Putamen (tissue), 1 donor: ENCODE measurements around the gene WDR48.
A peak's percentile ranks its signal among the peaks of the same experiment; 100 is the strongest.

ENCODE experiments used
- DNase-seq: peaks from one replicate; pipeline ENCODE4 v3.0.0-alpha.2; 2016; ENCODE audit warnings: low spot score

WDR48 gene

DNA sequence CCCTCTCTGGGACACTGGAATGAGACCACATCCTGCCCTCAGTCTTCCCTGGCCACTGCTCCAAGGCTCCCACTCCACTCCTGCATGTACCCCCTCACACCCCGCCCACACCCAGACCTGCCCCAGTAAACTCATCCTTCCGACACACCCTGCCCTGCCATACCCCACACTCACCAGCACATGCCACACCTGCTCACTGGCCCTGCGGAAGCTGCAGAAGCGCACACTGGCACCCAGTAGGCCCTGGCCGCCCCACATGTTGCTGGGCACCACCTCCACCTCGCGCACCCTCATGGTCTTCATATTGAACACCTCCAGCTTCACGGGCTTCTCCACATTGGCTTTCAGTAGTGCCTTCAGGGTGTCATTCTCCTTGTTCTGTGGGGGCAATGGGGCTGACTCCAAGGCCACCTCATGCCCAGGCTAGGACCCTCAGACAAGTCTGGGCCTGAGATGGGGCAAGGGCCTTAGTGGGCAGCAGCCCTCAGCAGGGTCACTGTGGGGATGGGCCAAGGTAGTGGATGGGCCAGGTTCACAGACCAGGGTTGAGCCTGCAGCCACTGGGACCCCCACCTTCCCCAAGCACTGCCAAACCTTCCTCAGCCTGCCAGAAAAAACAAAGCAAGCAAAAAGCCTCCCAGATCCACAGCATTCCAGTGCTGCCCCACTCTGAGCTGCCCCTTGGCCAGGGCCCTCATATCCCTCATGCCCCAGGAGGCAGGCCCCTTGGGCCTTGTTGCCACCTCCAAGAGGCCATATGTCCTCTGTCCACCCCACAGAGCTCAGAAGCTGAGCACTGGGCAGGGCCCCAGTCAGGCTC is 50.9 kb downstream of the WDR48 start:
- DNase-seq = no peak

DNA sequence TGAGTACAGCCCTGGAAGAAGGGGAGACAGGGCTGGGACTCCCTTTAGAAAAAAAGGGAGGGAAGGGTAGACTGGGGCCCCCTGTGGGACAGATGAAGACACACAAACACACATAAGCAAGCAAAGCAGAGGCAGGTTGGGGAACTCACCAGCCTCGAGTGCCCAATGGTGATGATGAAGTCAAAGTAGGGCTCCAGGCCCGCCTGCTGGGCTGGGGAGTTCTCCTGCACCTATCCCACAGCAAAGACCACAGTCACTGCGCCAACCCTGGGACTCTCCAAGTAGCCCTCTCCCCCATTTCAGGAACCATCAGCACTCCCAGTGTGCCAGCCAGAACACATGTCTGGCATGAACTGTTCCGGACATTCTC is 51.5 kb downstream of the WDR48 start:
- DNase-seq = no peak

DNA sequence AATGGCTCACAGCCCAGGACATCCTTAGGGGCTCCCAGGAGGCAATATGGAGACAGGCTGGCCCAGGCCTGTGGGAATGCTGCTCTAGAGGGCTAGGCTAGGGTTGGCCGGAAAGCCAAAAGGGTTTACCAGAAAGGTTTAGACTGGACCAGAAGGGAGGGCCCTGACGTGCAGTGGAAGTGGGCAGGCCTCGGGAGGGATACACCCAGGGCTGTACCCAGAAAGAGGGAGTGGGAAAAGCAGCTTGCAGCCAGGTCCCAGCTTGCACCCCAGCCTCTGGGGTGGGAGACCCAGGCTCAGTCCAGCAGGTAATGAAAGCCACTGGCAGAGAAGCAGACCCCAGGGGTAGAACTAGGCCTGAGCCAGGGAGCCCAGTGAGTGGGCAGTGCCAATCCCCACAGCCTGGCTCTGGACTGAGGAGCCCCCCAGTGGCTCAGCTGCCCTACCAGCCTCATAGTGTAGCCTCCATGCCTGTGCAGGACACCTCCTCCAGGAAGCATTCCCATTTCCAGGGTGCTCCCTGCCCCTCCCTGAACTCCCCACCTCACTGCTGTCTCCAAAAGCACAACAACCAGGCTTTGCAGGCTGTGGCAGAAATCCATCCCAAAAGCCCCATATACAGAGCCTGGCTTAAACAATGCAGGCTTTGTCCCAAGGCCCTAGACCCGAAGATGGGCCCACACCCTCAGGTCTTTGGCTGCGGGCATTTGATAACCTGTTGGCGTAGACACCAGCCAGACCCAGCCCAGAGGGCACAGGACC is 52.2 kb downstream of the WDR48 start:
- no peak for DNase-seq

DNA sequence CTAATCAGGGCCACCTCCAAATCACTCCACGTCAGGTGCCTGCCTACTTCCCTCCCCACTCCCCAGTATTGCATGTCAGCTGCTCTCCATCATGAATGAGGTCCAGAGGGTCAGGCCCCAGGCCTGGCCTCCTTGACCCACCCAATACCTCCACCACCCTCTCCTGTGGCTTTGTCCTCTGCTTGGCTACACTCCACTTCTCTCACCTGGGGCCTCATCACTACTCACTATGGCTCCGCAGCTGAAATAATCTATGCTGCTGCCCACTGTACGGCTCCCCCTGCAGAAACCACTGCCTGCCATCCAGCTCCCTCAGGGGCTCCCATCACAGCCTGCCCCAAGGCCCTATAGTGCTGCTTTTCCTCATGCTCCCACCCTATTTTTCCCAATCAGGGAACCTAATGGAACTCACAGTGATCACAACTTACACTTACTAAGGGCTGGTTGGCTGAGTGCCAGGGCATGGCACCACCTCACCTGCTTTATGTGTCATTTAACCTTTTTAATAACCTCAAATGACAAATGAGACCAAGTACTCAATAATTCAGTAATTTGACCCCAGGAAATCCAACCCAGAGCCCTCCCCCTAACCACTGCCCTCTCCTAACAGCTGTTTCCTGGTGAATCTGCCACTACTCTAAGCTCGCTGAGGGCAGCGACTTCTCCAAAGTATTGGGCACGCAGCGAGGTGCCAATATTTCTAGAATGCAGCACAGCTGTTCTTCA is 53.3 kb downstream of the WDR48 start:
- no peak for DNase-seq

DNA sequence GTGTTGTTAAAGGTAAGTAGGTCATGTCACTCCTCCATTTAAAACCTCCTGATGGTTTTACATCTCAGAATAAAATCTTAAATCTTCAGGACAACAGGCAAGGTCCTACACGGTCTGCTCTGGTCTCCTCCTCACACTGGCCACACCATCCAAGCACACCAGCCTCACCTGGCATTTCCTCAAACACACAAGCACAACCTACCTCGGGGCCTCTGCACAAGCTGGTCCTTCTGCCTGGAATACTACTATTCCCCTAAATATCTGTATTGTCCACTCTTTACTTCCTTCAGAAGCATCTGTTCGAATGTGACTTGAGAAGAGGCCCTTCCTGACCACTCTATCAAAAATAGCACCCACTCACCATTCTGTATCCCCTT is 53.9 kb downstream of the WDR48 start:
- no peak for DNase-seq

DNA sequence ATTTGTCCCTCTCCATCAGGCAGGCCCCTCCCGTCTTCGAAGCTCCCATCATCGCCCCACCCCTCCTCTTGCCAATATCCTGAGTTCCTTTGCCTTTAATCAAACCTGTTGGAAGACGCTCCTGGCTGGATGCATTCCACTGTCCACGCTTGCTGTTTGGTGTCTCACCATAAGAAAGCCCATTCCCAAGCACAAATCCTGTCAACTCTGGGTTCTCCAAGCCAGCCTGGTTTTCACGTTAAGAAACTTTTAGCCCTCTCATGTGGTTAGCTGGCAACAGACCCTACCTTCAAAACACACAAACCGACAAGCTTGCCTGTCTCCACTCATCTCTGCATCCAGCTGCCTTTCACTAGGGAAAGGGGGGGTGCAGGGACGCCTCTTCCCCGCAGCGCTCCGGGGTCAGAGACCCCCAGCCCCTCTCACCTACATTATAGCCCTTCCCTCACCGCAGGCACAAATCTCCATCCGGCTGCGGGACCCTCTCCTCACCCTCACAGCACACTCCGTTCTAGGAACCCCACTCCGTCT is 54.5 kb downstream of the WDR48 start:
- DNase-seq = no peak

DNA sequence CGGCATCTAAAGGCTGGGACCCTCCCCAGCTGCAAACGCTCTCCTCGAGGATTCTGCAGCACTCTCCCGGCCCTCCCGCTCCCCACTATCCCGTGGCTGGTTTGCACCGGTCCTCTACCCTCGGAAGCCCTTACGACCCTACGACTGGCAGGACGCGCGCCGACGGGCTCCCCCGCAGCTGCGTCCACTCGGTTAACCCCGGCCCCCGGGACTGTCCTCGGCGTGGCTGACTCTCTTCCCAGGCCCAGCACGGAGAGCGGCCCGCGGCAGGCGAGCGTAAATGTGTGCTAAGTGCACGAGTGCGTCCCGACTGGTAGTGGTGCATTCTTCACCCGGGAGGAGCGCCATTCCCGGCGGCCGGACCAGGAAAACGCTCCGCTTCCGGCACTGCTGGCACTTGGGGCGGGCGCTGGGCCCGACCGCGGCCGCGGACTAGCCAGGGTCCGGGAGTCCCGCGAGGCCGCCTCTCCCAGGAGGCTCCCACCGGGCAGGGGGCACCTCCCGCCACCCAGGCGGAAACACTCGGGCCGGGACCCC is 55.1 kb downstream of the WDR48 start:
- DNase-seq = peak; percentile 36

DNA sequence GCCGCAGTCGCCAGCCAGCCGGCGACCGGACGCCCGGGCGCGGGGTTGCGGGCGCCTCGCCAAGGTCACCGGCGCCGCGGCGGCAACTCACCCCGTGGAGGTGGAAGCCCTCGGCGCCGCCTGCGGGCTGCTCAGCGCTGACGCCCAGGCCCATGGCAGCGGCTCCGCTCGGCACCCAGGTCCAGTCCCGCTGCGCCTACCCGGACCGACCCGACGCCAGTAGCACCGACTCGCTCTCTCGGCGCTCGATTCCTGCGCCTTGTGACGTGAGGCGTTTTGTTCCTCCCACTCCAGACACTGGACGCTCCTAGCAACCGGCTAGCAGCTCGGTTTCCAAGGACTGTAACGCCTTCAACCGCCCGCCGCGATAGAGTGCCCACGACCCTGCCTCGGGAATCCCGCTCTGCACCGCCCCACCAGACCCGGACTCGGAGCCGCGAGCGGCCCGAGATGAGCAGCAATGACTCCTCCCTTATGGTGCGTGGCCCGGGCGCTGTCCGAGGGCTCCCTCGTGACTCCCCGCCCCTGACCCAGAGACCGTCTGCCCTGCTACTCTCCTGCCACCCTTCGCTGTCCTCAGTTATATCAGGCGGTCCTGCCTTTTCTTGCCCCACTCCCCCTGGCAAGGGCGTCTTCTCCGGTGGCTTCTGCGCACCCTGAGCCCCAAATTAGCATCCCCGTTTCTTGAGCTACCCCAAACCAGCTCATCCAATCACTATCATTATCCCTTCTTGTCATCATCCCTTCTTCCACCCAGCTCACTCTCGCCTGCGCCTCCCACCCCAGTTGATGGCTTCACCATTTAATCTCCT is 55.8 kb downstream of the WDR48 start, which contains the start of the genes GORASP1 and TTC21A:
Gene GORASP1 (minus strand): TSS at position 240 of the 812 bp plus-strand sequence. CDS start 86 bp downstream, at position 154.
Gene TTC21A (plus strand): TSS at position 293 of the 812 bp plus-strand sequence. CDS start 158 bp downstream, at position 451.
- DNase-seq = peak; percentile 91

DNA sequence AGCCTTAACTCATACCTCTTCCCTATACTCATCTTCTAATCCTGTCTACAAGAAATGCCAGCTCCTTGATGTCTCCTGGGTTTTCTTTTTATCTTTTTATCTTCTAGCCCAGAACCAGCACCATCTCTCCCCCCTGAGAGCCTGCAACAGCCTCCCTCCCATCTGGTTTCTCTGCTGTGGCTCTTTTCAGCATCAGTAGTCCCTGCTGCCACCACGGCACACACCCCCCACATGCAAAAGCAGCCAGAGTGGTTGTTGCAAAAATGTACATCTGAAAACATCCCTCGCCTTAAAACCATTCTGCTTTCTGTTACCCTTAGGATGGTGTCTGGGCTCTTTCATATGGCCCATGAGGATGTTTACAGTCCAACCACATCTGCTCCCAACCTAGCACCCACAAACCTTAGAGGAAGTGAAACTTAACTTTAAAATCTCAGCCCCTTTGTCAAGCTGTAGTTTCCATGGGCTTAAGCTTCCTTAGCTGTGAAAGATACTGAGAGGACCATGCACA is 56.4 kb downstream of the WDR48 start:
- DNase-seq = no peak

DNA sequence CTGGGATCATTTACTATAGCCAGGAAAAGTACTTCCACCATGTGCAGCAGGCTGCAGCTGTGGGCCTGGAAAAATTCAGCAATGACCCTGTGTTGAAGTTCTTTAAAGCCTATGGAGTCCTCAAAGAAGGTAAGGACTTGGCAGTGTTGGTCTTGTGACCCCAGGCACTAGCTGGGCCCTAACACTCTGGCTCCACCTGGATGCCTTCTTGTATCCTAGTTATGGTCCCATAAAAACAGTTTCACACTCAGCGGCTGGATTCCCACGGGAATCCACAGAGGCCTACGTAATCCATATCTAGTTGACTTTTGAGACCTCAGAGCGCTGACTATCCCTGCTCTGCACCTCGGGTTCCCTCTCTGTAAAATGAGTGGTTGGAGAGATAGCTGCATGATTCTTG is 57.3 kb downstream of the WDR48 start:
- no peak for DNase-seq

DNA sequence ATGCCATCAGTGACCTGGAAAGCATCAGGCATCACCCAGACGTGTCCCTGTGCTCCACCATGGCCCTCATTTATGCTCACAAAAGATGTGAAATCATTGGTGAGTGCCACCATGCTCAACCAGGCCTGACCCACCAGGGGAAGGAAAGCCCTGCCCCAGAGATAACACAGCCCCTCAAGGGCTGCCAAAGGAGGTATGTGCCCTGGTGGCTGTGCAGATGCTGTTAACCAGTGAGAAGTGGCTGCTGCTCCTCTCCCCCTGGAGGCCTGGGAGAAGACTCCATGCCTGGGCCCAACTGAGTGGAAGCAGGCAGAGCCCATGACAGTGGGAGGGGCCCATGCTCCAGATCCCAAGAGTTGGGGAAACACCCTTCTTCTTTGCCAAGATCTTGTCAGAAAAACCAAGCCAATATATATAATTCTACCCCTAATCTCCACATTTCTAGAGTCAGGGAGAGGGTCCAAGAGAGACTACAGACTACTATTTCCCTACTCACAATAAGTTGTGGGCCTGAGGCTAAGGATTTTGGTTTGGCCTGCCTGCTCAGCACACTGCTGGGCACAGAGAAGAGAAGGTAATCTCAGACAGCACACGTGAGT is 58.3 kb downstream of the WDR48 start:
- DNase-seq = no peak

DNA sequence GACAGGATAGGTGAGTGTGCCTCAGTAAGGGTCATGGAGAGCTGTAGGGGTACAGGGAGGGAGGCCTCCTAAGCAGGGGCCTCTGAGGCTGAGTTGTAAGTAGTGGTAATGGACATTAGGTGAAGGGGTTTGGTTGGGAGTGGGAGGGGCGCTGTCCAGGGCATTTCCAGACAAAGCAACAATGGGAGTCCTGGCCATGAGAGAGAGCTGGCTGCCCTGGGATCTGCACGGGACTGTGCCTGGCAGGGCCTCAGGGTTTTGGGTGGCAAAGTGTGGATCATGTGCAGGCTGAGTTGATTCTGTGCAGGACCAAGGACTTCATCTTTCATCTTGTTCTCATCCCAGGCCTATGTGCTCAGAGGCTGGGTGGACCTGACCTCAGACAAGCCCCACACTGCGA is 60.3 kb downstream of the WDR48 start:
- DNase-seq = no peak

DNA sequence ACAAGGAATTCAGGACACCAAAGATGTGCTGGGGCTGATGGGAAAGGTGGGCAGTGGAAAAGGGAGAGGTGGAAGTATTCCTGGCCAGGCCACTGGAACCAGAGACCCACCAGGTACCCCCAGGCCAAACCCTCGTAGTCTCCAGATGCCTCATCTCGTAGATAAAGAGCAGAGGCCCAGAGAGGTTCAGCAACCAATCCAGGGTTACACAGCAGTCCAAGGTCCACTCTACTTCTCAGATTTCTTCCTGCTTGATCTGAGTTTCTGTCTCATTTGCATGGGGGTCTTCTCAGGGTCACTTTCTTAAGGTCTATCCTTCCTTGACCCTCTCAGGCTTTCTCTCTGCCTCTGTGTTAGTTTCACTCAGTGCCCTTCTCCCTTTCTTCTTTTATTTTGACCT is 60.7 kb downstream of the WDR48 start:
- DNase-seq = no peak

DNA sequence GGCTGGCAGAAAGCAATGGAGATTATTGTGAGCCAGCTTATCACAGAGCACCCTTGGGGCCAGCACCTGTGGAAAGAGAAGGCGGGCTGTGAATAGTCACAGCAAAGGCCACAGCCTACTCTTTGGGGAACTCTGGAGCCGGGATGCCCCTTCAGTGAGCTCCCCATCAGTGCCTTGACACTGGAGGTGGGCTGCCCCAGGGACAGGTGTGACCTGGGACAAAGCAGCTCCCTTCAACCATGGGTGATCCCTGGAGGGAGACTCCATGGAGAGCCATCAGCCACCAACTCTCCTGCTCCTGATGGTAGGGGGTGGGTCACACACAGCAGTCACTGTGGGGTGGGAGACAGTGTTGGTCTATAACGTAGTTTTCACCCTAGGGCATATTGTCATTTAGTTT is 61.5 kb downstream of the WDR48 start:
- DNase-seq = no peak

DNA sequence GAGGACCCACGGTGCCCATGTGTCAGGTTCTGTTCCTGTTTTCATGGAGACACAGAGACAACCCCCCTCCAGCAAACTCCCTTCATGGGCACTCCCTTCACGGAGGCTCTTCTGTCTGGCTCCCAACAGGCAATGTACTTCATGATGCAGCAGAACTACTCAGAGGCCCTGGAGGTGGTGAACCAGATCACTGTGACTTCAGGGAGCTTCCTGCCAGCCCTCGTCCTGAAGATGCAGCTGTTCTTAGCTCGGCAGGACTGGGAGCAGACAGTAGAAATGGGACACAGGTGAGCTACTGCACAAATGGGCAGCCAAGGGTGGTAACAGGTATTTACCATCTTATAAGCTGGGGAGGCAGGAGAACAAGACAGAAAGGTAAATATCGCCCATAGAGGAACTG is 62.6 kb downstream of the WDR48 start:
- no peak for DNase-seq

DNA sequence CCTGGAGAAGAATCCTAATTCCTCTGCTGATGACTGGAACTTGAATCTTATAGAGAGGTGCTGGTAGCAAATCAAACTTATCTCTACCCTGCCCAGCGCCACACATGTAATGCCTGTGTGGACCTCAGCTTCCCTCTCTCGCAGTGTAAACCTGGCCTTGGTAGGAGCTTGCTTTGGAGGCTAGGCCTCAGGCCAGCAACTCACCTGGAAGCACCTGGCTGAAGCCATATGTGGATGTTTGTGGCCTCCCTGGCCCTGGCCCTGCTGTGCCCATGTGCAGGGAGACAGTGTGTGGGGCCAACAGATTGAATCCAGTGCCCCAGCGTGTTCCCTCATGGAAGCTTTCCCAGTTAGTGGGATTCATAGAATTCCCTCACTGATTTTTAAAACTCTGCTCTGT is 64.1 kb downstream of the WDR48 start:
- no peak for DNase-seq

DNA sequence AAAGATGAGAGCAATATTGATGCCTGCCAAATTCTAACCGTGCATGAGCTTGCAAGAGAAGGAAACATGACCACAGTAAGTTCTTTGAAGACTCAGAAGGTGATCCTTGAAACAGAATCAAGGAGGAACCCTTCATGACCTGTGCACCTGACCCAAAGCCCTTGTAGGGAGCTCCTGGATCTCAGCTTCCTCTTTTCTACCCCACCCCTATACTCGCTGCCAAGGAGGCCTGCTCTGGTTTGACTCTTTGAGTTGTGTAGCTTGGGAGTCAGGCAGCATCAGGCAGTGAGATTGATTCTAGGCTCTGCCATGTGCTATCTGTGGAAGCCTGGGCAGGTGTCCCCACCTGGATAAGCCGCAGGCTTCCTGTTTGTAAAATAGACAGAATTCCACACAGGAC is 66.3 kb downstream of the WDR48 start:
- no peak for DNase-seq

DNA sequence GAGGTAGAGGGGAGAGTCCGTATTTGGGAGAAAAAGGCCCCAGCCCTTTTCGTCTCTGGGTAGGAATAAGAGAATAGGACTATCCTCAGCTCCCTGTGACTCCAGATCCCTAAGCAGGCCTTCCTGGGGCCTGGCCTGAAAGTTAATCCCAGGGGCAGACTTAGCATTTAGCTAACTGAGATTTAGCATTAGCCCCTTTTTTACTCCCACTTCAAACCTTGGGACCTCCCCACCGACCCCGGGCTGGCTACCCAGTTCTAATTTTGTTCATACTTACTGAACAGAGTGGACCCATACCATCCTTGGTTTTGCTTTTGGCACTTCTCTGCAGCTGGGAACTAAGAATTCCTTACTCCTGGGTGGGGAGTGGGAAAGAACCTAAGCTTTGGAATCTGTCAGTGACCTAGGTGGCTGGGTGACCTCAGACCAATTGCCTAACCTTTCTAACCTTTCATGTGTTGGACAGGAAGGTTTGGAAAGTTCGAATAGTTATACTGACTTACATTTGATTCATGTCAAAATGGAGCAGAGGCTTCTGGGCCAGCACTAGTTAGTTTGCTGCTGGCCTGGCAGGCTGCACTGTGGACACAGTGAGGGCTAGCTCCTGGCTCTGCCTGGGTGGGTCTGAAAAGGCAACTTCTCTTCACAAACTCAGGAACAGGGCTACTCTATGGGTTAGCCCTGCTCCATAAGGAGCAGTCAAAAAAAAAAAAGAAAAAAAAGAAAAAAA is 67.3 kb downstream of the WDR48 start:
- no peak for DNase-seq

DNA sequence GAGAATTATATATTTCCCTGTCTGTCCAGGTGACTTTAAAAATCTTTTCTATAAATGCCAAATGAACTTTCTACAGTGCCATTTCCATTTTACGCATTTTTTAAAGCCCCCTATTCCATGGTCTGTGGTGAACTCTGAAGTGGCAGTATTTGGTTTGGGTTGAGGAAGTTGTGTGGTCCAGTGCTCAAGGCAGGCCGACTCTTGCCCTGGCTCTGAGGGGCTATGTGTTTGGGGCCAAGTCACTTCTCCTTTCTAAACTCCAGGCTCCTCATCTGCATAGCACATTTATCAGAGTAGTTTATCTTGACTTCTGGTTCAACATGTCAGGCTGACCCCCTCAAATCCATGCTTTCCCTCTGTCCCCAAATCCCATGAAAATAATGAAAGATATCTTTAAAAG is 69.8 kb downstream of the WDR48 start:
- no peak for DNase-seq

DNA sequence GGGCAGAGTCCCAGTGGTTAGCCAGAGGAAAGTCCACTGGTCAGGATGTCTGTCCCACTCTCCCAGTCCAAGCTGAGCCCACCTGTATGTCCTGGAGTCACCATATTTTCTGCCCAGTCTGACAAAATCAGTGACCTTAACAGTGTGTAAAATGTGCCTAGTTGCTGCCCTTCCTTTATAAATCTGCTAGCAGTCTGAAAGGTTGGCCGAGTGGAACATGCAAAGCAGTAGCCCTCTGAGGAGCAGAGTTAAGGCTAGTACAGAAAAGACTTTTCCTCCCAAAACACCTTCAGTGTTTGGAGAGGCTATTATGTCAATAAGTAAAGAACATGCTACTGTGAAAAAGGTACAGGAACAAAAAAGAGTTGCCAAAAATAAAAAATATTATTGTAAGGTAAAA is 71.0 kb downstream of the WDR48 start:
- DNase-seq = no peak
